ENCODE data around the gene UGP2.

Gene UGP2

GRCh38 chr2:63874204-63875130 lies 32.8 kb downstream of the UGP2 start:
- Histone ChIP-seq H3K4me2 (ENCODE audit: low read length) (no peak overlapping the region), H3K79me2 (ENCODE audit: insufficient read depth, low read length) (peaks cover 7% of the 10 kb centered on the region; the same call in 1 of the 2 replicates)

GRCh38 chr2:63875131-63875527 lies 33.4 kb downstream of the UGP2 start:
- H3K9me3 ChIP-seq (ENCODE audit: low read length), result 0 out of 2 replicates have a peak, but pooled peaks cover 2% of the 10 kb centered on the region
- H3K4me3 ChIP-seq (ENCODE audit: low read depth, low read length, poor library complexity, severe bottlenecking), result no peak overlapping the region
- H3K4me2 ChIP-seq (ENCODE audit: low read length), result no peak overlapping the region
- no peaks in the 10 kb centered on the region for H4K20me1 ChIP-seq (ENCODE audit: insufficient read depth, low read length)
- no peak overlapping the region for H2AFZ ChIP-seq (ENCODE audit: low read length)
- H3K4me1 ChIP-seq (ENCODE audit: insufficient read depth, low read length, severe bottlenecking), result no peaks in the 10 kb centered on the region
- no peaks in the 10 kb centered on the region for H3K27me3 ChIP-seq (ENCODE audit: insufficient read depth, low read length)
- TF ChIP-seq EZH2 (IDR thresholded peaks at IDR 0.05; ENCODE audit: borderline replicate concordance, low read length) (no peak), CTCF (IDR thresholded peaks at IDR 0.05; ENCODE audit: low read length) (no peak)
- H3K27ac ChIP-seq (ENCODE audit: low read depth, low read length, poor library complexity, severe bottlenecking), result no peak overlapping the region
- H3K36me3 ChIP-seq (ENCODE audit: insufficient read depth, low read length), result peaks cover 52% of the 10 kb centered on the region
- no peaks in the 10 kb centered on the region for H3F3A ChIP-seq (ENCODE audit: insufficient read depth, low read length)
- no peak overlapping the region for H3K9ac ChIP-seq (ENCODE audit: low read length)
- H3K9me2 ChIP-seq (ENCODE audit: low read depth, low read length), result no peaks in the 10 kb centered on the region
- peaks cover 10% of the 10 kb centered on the region; the same call in 1 of the 2 replicates for H3K79me2 ChIP-seq (ENCODE audit: insufficient read depth, low read length)

More at GRCh38 chr2:63874204-63875130, 32.8 kb downstream of the UGP2 start:
- H3K9ac ChIP-seq (ENCODE audit: low read length), result no peak overlapping the region
- no peak overlapping the region for H3K4me3 ChIP-seq (ENCODE audit: low read depth, low read length, poor library complexity, severe bottlenecking)
- H2AFZ ChIP-seq (ENCODE audit: low read length), result no peak overlapping the region
- H3K36me3 ChIP-seq (ENCODE audit: insufficient read depth, low read length), result peaks cover 54% of the 10 kb centered on the region
- no peaks in the 10 kb centered on the region for H3K9me2 ChIP-seq (ENCODE audit: low read depth, low read length)
- H3F3A ChIP-seq (ENCODE audit: insufficient read depth, low read length), result no peaks in the 10 kb centered on the region
- no peaks in the 10 kb centered on the region for H4K20me1 ChIP-seq (ENCODE audit: insufficient read depth, low read length)
- 0 out of 2 replicates have a peak, but pooled peaks cover 2% of the 10 kb centered on the region for H3K9me3 ChIP-seq (ENCODE audit: low read length)
- TF ChIP-seq EZH2 (IDR thresholded peaks at IDR 0.05; ENCODE audit: borderline replicate concordance, low read length) (no peak), CTCF (IDR thresholded peaks at IDR 0.05; ENCODE audit: low read length) (no peak)
- H3K4me1 ChIP-seq (ENCODE audit: insufficient read depth, low read length, severe bottlenecking), result no peaks in the 10 kb centered on the region
- no peaks in the 10 kb centered on the region for H3K27me3 ChIP-seq (ENCODE audit: insufficient read depth, low read length)
- H3K27ac ChIP-seq (ENCODE audit: low read depth, low read length, poor library complexity, severe bottlenecking), result no peak overlapping the region

DNA sequence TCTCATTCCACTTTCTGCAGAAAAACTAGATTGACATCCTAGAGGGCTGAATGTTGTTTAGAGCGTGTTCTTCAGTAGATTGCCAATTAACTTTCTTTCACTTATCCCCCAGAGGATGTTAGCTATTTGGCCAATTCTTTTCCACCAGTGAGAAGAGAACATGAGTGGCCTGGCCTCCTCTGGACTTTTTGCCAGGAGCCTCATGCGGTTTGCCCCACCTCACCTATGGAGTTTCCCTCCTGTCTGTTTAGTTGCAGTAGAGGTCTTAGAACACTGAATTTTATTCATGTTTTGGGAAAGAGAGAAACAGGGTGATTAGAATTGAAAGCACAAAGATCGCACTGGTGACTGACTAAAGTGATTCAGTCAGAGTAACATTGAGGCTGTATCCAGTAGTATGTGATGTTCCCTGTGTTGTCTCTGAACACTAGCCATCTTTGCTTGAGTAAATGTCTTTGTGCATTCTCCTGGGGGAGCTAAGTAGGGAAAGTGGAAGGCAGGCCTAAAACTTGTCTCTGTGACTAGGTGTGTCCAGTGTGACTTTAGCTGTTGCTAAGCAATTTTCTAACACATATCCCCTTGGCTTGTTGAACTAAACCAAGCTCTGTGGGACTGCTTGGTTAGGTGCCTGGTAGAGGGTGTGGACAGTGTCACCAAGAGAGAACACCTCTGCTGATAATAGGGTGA lies 34.0 kb downstream of the UGP2 start:
- H3K9me3 ChIP-seq (ENCODE audit: low read length), result 0 out of 2 replicates have a peak, but pooled peaks cover 2% of the 10 kb centered on the region
- H3K4me2 ChIP-seq (ENCODE audit: low read length), result no peak overlapping the region
- no peaks in the 10 kb centered on the region for H3K4me1 ChIP-seq (ENCODE audit: insufficient read depth, low read length, severe bottlenecking)
- H3K9me2 ChIP-seq (ENCODE audit: low read depth, low read length), result no peaks in the 10 kb centered on the region
- H3K36me3 ChIP-seq (ENCODE audit: insufficient read depth, low read length), result peaks cover 55% of the 10 kb centered on the region
- H4K20me1 ChIP-seq (ENCODE audit: insufficient read depth, low read length), result no peaks in the 10 kb centered on the region
- peaks cover 10% of the 10 kb centered on the region; the same call in 1 of the 2 replicates for H3K79me2 ChIP-seq (ENCODE audit: insufficient read depth, low read length)
- H3K27ac ChIP-seq (ENCODE audit: low read depth, low read length, poor library complexity, severe bottlenecking), result no peak overlapping the region
- no peak overlapping the region for H3K9ac ChIP-seq (ENCODE audit: low read length)
- no peaks in the 10 kb centered on the region for H3K27me3 ChIP-seq (ENCODE audit: insufficient read depth, low read length)
- TF ChIP-seq CTCF (IDR thresholded peaks at IDR 0.05; ENCODE audit: low read length), result no peak
- no peak for TF ChIP-seq EZH2 (IDR thresholded peaks at IDR 0.05; ENCODE audit: borderline replicate concordance, low read length)
- no peak overlapping the region for H2AFZ ChIP-seq (ENCODE audit: low read length)
- H3K4me3 ChIP-seq (ENCODE audit: low read depth, low read length, poor library complexity, severe bottlenecking), result no peak overlapping the region
- no peaks in the 10 kb centered on the region for H3F3A ChIP-seq (ENCODE audit: insufficient read depth, low read length)
